Ecto neural progenitor cell (in vitro differentiated cells): Measurements from ENCODE around the gene PLOD1.
"Not testable (repeated sequence)": the region's sequence is repeated elsewhere in the genome, so short reads cannot be mapped to it uniquely, and the experiment has no call there.

Experiments used
- DNase-seq: peaks from one replicate; pipeline ENCODE4 v3.0.0-alpha.2; 2018; ENCODE audit warnings: low spot score

The PLOD1 gene

DNA sequence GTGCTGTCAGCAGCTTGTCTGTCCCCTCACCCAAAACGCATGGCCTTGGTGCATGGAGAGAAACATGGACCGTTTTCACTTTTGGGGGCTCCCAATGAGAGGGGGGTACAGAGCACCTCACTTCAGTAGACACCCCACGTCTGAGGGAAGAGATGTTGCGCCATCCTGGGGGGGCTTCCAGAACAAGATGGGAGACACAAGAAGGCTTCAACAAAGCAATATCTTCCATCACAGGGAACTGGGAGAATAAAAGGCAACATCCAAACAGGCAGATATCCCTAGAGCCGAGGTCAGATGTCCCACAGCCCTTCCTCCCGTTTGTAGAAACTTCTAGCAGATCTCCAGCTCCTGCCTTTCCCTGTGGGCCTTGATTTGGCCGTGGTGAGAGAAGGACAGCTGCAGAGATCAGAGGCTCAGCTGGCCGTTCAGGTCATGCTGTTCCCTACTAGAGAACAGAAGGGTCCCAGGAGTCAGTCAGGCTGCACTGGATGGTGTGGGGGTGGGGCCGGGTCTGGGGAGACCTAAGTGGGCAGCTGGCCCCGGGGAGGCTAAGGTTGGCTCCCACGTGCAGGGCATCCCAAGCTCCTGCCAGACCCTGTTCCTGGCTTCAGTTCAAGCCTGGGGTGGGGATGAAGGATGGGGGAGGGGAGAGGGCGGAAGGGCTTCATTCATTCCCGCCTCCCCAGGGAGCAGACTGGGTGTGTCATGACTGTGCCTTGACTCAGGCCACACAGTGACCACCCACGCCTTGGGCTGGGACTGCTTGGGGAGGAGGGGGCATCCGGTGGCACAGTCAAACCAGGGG, 4.4 kb downstream of the PLOD1 start:
- no peak for DNase-seq

DNA sequence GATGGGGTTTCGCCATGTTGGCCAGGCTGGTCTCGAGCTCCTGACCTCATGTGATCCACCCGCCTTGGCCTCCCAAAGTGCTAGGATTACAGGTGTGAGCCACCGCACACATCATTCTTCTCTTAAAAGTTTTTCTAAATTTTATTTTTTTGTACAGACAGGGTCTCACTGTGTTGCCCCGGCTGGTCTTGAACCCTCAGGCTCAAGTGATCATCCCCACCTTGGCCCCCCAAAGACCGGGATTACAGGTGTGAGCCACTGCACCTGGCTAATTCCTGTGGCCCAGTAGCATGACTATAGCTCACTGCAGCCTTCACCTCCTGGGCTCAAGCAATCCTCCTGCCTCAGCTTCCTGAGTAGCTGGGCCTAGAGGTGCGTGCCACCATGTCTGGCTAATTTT, 5.3 kb downstream of the PLOD1 start:
- DNase-seq = not testable (repeated sequence)

DNA sequence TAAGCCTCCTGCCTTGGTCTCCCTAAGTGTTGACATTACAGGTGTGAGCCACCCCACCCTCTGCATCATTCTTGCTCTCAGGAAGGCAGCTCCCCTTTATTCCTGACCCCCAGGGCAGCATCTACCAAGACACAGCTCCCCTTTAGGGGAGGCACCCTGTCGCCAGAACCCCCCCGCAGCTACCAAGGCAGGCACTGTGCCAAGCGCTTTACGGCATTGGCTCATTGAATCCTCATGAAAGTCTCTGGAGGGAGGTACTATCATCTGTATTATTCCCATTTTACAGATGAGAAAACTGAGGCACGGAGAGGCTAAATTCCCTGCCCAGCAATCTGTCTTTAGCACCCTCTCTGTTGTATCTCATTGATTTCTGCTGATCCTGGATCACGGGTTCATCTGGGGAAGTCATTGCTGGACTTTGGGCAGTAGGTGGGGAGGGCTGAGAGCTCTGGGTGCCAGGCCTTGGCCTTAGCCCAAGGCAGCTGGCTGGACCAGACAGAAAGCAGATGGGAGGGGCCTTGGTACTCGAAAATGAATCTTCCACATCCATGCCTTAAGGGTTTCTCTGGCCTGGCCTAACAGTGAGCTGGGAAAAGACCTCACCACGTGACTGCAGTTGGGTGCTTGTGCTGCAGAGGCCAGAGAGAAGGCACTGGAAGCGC, 5.9 kb downstream of the PLOD1 start:
- no peak for DNase-seq

DNA sequence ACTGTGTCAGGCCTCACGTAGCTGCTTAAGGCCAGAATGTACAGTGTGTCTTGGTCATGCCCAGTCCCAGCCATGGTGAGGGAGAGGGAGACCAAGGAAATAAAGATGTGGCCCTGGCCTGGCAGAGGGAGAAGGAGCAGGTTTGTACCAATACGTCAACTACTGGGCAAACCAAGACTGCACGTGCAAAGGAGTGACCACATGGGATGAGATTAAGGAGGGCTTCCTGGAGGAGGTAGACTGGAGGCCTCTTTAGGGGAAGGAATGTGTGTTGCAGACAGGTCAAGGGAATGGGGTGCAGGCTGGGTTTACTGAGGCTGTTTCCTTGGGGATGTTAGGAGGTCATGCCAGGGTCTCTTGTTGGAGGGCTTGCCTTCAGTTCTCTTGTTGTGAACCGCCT, 7.8 kb downstream of the PLOD1 start:
- no peak for DNase-seq

DNA sequence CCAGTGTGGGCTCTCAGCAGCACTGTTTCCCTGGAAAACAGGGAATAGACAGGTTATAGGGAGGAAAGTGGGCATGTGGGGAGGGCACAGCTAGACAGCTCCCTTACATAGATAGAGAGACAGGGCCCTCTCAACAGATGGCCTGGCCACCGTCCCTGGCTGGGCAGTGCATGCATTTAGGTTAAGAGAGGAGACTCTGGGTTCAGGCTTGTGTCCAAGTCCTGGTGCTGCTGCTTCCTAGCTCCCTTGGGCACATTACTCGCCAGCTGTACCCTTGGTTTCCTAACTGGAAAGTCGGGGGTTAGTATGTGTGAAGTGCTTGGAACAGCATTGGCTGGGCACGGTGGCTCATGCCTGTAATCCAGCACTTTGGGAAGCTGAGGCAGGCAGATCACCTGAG, 9.1 kb downstream of the PLOD1 start:
- no peak for DNase-seq

DNA sequence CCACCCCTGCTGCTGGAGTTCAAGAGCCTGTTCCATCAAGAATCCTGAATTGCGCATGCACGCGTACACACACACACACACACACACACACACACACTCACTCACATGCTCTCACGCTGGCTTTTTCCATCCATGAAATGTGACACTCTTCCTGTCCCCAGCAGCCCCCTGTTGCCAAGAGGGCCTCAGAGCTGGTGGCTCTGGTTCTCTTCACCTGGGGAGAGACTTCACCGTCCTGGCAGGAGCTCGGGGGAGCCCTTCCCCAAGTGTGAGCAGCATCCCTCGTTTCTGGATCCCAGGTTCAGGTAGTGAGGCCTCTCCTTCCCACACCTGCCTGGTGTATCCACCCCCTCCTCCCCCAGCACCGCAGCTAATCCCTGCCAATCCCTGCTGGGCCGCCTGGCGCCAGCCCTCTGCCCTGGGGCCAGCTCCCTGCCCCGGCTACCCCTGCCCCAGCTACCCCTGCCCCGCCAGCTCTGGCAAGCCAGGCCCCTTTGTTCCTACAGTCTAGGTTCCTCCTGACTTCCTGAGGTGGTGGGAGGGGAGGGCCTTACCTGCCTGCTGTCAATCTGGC, 9.9 kb downstream of the PLOD1 start:
- peak; percentile 61 for DNase-seq

DNA sequence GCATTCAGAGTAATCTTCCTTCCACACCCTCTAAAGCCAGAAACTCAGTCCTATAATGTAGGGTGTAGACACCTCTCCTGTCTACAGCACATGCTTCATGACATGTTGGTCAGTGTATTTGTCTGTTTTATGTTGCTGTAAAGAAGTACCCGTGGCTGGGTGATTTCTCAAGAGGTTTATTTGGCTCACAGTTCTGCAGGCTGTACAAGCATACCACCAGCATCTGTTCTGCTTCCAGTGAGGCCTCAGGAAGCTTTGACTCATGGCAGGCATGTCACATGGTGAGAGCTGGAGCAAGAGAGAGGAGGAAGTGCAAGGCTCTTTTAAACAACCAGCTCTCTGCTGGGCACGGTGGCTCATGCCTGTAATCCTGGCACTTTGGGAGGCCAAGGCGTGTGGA, 12.1 kb downstream of the PLOD1 start:
- no peak for DNase-seq

DNA sequence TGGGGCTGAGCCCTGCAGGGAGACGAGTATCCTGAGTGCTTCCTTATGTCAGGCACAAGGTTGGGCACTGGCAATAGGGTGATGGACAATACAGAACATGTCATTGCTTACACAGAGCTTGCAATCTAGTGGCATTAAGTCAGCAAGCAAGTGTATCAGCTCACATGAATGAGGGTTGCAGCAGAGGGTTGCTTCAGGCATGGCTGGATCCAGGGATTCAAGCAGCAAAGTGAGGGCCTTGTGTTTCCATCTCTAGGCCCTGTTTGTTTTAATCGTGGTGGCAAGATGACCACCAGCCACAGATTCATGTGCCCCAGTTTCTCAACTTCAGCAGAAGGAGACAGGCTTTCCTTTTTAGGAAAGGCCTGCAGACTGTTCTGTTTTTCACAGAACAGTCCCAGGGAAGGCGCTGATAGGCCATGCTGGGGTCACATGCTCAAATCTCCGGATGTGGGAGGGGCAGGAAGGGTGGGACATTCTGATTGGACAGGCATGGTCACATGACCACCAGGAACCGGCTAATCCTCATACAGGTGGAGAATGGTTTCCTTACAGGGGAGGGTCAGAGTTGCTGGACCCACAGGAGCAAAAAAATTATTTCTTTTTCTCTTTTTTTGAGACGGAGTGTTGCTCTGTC, 14.4 kb downstream of the PLOD1 start:
- no peak for DNase-seq

DNA sequence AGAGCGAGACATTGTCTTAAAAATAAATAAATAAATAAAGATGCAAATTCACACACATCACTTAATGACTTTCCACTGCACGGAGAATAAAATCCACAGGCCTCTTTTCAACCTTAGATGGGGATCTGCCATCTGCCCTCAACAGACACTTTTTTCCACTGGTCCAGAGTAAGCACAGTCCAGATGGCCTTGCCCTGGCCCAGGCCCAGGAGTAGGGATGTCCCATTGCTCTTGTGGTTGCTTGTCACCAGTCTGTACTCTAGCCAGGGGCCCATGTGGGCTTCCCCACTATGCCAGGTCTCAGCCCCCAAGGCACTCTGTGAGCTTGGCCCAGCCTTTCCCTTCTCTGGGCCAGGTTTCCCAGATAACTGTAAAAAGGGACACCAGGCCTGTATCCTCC, 17.4 kb downstream of the PLOD1 start:
- no peak for DNase-seq

DNA sequence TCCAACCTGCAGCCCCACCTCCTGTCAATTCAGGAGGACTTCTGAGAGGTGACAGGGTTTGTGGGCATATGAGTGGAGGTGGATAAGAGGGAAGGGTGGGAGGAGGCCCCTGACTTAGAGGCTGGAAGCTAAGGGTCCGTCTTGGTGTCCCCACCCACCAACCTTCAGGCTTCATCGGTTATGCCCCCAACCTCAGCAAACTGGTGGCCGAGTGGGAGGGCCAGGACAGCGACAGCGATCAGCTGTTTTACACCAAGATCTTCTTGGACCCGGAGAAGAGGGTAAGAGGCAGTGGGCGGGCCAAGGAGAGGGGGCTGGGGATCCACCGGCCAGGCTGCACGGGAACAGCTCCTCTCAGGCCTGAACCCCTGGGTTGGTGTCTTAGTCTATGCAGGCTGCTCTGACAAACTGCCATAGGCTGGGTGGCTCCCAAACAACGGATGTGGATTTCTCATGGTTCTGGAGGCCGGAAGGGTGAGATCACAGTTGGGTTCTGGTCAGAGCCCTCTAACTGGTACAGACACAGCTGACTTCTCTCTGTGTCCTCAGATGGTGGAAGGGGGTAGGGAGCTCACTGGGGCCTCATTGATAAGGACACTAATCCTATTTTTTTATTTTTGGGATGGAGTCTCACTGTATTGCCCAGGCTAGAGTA, 18.1 kb downstream of the PLOD1 start:
- no peak for DNase-seq

DNA sequence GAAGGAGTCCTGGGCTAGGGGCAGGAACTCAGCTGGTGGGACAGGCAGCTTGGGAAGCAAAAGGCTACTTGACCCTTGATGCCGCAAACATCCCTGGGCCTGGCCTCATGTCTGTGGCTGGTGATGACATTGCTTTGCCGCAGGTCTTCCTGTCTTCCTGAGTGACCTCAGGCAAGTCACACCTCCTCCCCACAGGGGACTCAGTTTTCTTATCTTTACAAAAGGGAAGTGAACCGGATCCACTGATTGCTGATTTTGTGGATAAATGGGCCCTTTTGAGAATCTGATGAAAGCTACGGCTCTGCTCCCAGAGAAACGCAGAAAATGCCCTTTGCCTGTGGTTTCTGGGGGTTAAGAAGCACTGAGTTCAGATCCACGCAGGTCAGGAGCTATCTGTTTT, 20.7 kb downstream of the PLOD1 start:
- DNase-seq = no peak

DNA sequence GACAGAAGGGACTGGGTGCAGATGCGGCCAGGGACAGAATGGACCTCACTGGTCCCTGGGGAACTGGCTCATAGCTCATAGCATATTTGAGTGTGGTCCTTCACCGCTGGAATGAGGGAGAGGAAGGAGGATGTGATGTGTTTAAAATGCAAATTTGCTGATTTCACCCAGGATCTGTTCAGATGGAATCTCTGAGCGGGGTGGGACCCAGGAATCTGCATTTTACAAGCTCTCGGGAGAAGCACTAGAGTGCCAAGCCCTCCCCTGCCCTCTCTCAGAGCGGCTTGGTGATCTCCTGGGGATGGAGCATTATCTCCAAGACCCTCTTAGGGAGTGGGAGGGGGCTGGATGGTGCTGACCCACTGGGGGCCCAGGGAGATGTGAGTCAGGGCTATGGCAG, 22.9 kb downstream of the PLOD1 start:
- no peak for DNase-seq

DNA sequence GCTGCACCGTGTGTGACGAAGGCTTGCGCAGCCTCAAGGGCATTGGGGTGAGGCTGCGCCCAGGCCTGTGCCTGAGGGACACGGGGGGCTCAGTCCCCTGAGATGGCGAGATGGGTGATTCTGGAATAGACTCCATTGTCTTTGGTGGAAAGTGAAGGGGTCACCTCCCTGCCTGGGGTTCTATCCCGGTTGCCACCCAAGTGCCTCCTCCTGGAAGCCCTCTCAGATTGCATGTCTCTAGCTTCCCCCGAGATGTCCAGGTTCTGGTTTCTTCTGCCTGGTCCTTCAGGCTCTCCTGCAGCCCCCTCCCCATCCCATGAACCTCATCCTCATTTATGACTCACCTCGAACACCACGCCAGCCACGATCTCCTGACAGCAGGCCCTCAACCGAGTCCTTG, 23.4 kb downstream of the PLOD1 start:
- no peak for DNase-seq

DNA sequence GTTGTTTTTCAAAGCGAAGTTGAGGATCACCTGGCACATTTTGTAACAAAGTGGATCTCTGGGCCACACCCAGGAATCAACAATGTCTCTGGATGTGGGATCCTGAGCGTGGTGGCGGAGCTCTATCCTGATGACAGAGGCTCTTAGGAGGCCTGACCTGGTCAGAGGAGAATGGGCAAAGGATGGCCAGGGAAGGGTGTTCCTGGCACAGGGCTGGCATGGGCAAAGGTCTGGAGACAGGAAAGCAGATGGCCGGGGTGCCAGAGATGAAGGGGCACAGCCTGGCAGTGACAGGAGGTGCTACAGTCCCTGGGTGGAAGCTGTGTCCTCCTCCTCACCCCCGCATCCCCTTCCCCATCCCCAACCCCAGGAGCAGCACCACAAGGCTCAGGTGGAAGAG, 25.8 kb downstream of the PLOD1 start:
- no peak for DNase-seq

DNA sequence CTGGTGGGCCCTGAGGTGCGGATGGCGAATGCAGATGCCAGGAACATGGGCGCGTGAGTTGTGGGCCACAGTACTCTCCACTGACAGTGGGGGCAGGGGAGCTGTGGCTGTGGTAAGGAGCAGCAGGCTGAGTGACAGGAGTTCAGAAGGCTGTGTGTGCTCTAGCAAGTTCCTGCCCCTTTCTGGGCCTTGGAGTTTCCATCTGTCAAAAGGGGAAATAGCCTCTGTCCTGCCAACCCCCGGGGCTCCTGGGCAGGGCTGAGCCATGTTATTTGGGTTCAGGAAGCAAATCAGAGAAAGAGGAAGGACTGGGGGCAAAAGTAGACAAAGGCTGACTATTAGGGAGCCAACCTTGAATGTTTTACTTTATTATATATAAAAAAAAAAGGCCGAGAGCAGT, 26.2 kb downstream of the PLOD1 start:
- DNase-seq = no peak

DNA sequence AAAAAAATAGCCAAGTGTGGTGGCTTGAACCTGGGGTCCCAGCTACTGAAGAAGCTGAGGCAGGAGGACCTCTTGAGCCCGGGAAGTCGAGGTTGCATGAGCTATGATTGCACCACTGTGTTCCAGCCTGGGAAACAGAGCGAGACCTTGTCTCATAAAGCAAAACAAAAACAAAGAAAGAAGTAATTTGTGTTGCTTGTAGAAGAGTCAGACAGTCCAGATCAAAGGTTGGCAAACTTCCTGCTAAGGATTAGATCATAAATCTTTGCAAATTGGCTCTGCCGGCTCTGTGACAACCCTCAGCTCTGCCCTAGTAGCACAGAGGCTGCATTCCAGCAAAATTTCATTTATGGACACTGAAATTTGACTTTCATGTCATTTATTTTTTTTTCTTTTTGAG, 26.7 kb downstream of the PLOD1 start:
- DNase-seq = no peak

DNA sequence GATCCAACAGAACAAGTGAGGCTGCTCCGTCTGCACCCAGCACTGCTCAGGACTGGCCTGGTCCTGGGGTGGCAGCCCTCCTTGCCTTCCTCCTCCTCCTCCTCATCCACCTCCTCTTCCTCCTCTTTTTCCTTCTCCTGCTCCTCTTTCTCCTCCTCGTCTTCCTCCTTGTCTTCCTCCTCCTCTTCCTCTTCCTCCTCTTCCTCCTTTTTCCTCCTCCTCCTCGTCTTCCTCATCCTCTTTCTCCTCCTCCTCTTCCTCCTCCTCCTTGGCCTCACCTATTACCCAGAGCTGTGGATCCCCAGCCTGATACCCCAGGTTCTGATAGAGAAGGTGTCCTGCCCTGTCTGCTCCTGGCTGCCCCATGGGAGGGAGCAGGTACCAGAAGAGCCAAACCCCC, 29.1 kb downstream of the PLOD1 start:
- no peak for DNase-seq

DNA sequence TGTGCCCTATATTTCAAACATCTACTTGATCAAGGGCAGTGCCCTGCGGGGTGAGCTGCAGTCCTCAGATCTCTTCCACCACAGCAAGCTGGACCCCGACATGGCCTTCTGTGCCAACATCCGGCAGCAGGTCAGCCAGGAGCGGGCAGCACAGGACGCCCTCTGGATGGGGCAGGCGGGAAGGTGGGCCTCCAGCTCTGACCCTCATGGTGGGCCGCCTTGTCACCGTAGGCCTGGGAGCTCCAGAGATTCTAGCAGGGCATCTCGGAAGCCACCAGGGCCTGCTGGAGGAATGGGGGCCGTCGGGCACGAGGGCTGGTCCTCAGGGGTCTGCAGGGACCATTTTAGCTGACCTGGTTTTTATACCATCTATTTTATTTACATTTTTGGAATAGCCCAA, 30.1 kb downstream of the PLOD1 start:
- DNase-seq = no peak

DNA sequence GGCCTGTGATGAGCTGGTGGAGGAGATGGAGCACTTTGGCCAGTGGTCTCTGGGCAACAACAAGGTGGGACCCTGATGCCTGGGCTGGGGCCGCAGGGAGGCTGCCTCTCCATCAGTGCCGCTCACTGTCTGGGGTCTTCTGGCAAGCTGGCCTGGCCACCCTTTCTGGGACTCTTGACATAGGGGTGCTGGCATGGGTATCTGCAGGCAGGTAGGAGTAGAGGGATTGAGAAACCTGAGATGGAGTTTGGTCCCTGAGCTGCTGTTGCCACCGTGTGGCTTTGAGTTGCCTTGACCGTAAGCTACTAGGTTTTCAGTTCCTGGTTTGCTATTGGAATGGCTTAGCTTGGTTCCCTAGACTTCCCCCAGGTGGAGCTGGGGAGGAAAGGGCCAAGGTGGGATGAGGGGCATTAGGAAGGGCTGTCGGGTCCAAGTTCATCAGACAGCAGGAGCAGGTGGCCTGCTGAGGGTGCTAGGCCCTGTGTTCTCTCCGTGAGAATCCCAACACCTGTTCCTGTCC, 32.6 kb downstream of the PLOD1 start:
- no peak for DNase-seq

DNA sequence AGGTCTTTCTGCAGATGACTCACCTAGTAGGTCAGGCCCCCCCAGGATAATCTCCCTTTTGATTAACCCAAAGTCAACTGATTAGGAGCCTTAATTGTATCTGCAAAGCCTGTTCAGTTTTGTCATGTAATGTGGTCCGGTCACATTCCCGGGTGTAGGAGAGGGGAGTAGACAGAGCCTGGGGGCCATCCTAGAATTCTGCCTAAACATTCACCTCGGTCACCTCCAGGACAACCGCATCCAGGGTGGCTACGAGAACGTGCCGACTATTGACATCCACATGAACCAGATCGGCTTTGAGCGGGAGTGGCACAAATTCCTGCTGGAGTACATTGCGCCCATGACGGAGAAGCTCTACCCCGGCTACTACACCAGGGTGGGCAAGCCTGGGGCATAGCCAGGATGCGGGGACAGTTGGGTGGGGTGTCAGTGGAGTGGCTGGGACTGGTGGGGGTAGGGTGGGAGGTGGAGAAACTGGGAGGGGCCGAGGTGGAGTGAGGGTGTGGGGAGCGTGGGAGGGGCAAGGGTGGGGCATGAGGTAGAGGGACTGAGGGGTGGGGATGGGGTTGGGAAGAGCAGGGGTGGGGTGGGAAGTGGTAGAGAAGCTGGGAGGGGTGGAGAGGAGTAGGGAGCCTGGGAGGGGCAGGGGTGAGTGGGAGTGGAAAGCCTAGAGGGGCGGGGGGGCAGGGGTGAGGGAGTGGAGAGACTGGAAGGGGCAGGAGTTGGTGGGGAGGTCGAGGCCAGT, 36.1 kb downstream of the PLOD1 start:
- DNase-seq = no peak

DNA sequence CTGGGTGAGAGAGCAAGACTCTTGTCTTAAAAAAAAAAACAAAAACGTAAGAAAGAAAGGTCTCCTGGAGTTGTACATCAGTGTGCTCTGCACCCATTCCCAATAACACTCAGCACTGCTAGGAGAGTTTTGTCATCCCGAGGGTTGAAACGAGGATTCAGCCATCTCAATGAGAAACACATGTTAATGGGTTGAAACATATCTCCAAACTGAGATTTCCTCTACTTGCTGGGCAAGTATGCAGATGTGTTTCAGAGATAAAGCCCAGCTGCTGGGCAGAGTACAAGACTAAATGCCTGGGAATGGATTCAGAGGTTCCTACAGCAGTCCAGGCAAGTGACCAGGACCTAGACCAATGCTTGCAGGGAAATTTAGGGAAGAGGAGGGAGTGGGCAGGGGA, 43.1 kb downstream of the PLOD1 start:
- no peak for DNase-seq

DNA sequence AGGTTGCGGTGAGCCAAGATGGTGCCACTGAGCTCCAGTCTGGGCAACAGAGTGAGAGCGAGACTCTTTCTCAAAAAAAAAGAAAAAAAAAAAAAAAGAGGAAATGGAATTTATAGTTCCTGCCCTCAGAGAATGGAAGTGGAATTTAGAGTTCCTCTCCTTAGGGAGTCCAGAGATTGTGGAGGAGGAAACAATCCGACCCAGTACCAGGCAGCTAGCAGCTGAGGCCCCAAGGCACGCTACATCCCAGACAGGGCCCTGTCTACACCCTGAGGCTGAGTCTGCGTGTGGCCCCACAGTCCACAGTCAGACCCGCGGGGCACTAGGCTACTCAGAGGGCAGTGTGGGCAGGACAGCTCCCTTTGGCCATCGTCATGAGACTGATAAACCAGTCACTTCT, 43.8 kb downstream of the PLOD1 start:
- no peak for DNase-seq
